HG03175 (cell line): Measurements from ENCODE around the gene LEPR.
A peak's percentile ranks its signal among the peaks of the same experiment; 100 is the strongest.
"Not testable (repeated sequence)": the region's sequence is repeated elsewhere in the genome, so short reads cannot be mapped to it uniquely, and the experiment has no call there.

Experiments
- ATAC-seq: cut with Tn5 transposase; IDR thresholded peaks from one replicate; pipeline ENCODE4 v1.9.1; 2021; ENCODE audit warnings: mild to moderate bottlenecking, moderate library complexity; ENCODE audit not compliant: unreplicated experiment

The LEPR gene, protein sequence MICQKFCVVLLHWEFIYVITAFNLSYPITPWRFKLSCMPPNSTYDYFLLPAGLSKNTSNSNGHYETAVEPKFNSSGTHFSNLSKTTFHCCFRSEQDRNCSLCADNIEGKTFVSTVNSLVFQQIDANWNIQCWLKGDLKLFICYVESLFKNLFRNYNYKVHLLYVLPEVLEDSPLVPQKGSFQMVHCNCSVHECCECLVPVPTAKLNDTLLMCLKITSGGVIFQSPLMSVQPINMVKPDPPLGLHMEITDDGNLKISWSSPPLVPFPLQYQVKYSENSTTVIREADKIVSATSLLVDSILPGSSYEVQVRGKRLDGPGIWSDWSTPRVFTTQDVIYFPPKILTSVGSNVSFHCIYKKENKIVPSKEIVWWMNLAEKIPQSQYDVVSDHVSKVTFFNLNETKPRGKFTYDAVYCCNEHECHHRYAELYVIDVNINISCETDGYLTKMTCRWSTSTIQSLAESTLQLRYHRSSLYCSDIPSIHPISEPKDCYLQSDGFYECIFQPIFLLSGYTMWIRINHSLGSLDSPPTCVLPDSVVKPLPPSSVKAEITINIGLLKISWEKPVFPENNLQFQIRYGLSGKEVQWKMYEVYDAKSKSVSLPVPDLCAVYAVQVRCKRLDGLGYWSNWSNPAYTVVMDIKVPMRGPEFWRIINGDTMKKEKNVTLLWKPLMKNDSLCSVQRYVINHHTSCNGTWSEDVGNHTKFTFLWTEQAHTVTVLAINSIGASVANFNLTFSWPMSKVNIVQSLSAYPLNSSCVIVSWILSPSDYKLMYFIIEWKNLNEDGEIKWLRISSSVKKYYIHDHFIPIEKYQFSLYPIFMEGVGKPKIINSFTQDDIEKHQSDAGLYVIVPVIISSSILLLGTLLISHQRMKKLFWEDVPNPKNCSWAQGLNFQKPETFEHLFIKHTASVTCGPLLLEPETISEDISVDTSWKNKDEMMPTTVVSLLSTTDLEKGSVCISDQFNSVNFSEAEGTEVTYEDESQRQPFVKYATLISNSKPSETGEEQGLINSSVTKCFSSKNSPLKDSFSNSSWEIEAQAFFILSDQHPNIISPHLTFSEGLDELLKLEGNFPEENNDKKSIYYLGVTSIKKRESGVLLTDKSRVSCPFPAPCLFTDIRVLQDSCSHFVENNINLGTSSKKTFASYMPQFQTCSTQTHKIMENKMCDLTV

DNA sequence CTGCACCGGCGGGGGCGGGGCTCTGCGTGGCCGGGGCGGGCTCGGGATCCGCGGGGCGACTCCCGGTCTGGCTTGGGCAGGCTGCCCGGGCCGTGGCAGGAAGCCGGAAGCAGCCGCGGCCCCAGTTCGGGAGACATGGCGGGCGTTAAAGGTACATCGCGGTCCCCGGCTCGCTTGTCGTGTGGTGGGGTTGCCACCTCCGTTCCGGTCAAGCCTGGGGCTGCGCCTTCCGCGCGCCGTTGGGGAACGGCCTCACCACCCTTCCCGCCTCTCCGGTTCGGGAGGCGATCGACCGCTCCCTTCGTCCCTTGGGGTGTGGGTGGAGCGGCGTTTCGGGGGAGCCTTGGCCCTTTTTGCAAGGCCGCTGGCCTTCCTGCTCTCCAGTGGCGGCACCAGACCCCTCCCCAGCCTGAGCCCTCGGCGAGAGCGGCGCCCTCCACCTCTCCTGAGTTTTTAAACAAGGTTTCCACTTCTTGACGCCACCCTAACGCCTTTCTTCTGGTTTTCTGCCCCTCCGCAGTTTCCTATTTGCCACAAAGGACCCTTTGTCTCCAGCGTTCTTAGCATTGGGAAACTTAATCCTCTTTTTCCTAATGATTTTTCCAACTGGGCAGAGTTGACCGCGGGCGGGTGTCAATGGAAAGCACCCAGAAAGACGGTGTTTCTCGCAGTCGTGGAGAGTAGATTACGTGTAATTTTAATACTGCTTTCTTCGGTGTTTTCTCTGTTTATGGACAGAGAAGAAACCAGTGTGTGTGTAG lies at the start of gene LEPR, which contains the start of gene LEPROT:
LEPR (plus strand) TSS at position 79 of the 761 bp plus-strand sequence. CDS start 144,898 bp downstream, outside the sequence.
LEPROT (plus strand) TSS at position 79 of the 761 bp plus-strand sequence; CDS start at position 136, 57 bp downstream.
- ATAC-seq, result peak; percentile 7

DNA sequence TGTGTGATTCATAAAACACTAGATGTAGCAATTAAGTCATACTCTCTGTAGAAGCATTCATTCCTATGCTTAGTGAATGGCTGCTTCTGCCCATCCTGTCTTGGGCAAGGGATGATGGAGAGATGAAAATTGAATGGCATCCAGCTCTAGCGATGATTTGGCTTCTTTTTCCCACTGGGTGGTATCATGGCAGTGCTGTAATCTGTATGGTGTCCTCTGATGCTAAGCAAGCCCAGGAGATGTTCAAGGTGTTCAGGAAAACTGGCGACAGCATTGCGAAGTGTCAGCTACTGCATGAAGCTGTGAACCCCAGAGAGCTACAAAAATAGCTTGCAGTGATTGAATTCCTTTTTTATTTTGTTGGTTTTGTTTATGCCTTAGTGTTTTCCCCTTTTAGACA lies 48.9 kb upstream of the LEPR start:
- no peak for ATAC-seq

DNA sequence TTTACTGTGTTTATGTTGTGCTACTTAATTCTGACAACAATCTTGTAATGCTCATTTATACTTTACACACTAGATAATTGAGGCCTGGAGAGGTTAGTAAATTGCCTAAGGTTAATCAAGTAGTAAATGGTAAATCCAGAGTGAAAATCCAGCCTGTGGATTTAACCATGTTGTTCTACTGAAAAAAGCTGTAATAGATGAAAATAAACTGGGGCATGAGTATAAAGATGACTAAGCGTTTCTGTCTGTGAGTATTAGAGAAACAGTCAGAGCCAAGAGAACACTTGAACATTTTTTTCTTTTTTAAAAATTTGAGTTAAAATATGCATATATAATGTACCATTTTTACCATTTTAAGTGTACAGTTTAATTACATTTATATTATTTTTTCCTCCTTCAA lies 47.9 kb upstream of the LEPR start:
- ATAC-seq, result no peak

DNA sequence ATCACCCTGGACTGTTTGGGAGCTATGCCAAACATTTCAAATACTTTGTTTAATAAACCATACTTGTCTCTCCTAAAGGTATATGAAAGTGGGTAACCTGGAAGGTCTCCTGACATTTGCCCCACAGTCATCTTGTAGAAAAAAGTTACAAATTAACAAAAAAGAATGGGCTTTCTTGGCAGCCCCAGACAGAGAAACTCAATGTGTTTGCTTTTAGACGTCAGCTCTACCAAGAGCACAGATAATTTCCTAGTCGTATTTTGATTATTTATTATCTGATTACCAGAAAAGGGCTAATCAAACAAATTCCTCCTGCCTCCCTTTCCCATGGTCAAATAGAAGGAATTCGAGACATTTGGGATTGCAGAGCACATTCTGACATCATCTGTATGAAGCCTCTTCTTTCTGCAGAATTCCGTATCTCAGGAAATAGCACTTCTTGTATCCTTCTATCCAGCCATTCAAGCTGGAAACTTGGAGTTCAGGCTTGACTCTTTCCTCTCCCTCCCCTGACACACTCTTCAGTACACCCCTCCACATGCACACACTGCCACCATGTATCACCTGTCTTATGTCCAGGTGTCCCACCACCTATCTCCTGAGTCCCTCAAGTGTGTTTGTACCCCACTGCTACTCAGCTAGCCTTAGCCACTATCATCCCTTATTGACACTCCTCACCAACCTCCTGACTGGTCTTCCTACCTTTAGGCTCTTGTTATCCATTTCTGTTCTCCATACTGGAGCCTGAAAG lies 42.8 kb upstream of the LEPR start:
- no peak for ATAC-seq

DNA sequence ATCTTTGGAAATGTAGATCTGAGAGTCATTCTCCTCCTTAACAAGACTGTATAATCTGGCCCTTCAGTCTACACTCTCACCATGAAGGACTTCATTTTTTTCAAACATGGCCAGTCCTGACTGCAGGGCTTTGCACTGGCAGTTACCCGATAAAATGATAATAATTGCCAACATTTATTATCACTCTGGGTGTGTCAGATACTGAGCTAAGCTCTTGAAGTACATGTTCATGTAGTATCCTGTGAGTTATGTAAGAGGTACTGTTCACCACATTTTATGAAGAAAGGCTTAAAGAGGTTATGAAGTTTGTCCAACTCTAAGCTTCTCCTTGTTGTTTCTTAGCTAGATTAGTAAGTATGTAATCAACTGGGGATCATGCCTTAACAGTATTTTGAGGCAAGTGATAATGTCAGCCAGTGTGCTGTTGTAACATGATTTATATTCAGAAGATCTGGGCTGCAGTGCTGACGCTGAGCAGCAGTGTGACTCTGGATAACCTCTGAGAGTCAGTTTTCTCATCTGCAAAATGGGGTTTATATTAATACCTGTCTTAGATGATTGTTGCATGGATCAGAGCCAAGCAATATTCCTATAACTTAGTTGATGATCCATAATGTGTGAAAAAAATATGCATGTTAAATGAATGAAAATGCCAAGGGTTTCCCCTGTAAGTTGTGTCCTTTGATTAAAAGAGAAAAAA lies 42.1 kb upstream of the LEPR start:
- no peak for ATAC-seq

DNA sequence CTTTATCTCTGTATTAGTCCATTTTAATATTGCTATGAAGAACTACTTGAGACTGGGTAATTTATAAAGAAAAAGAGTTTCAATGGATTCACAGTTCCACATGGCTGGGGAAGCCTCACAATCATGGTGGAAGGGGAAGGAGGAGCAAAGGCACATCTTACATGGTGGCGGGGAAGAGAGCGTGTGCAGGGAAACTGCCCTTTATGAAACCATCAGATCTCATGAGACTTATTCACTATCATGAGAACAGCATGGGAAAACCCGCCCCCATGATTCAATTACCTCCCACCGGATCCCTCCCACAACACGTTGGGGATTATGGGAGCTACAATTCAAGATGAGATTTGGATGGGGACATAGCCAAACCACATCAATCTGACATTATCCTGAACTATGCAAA lies 36.0 kb upstream of the LEPR start:
- not testable (repeated sequence) for ATAC-seq

DNA sequence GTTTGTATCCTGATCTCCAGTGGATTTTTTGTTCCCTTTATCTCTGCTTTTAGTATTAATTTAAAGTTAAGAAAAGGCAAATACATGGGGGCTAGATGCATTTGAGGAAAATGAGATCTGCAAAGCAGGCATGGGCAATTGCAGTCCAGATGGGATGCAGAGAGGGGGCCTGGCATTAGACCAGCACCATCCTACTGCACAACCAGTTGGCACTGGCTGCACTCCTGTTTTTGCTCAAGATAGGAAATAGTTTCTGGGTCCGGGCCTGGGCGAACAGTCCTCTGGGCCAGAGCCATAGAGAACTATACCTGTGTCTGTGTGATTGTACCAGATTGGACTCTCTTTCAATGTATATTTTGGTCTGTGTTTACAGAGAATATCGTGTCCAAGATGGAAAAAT lies 34.0 kb upstream of the LEPR start:
- no peak for ATAC-seq

DNA sequence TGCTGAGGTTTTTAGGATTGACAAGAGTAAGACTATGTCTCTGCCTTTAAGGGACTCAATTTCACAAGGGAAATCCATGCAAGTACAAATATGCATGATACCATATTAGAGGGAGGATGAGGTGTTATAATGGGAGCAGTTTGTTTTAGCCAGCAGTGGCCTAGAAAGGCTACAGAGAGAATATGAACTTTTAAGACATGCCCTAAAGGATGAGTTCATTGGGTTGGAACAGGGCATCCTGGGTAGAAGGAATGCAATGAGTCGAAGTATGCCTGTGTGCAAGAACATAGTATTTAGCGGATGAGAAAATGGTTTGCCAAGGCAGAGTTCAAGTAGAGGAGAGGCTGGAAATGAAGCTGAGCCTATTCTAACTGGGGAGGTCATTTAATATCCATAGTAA lies 32.6 kb upstream of the LEPR start:
- ATAC-seq, result no peak

DNA sequence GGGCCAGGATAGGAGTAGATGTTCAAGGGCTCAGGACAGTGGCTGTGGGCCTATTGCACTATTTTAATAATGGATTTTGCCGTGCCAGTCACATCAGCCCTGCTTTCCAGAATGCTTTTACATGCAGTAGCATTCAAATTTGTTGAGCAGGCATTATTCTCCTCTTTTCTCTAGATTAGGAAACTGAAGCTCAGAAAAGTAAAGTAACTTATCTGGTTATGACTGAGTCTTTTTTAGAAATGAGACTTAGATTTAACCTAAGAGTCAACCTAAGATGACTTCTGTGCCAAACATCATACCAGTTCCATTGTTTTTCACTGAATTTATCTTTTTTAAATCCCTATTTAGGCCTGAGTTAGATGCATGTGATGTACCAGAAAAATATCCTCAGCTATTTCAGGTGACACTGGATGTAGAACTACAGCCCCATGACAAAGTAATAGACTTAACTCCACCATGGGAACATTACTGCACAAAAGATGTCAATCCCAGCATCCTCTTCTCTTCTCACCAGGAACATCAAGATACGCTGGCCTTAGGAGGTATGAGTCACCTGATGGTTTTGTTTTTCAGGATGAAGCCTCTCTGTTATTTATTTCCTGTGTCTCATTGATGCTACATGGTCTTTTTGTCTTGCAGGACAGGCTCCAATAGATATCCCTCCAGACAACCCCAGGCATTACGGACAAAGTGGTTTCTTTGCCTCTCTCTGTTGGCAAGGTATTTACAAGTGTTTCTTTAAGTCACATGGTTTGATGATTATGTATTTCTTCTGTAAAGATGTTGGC lies 31.4 kb upstream of the LEPR start:
- no peak for ATAC-seq

DNA sequence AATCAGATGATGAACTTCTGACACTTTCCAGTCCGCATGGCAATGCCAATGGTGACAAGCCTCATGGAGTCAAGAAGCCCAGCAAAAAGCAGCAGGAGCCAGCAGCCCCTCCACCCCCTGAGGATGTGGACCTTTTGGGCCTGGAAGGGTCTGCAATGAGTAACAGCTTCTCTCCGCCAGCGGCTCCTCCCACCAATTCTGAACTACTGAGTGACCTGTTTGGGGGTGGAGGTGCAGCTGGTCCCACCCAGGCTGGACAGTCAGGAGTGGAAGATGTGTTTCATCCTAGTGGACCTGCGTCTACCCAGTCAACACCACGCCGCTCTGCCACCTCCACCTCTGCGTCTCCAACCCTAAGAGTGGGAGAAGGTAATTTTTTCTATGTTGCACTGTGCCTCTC lies 28.0 kb upstream of the LEPR start:
- no peak for ATAC-seq

DNA sequence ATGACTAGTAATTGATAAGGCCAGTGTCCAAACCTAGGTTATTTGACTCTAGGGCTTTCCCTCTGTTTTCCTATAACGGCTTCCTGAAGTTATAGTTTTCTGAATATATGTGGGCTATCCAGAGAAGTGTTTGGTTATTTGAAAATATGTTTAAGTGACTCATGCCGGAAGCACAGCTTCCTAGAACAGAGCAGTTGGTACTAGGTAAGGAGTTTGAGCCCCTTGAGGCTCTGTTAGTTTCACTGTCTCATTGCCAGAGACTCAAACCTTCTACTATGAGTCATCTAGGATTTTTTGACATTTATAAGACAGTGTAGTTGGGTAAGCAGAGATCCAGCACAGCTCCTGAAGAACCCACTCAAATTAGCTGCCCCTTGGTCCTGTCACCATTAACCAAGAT lies 27.1 kb upstream of the LEPR start:
- ATAC-seq, result peak; percentile 97

DNA sequence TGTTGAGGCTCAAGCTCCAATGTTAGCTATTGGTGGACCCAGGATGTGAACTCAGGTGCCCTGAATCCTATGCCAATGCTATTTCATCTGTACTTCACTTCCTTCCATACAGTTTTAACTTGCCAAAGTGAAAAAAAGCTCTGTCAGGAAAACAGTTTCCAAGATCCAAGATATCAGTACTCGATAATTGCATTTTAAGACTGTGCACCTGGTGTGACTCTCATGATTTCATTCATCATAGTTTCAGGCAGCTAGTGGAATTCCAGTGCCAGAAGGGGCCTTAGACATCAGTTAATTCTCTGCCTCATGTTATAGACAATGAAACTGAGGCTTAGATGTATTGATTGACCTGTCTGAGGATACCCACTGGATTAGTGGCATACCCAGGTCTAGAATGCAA lies 26.5 kb upstream of the LEPR start:
- ATAC-seq, result no peak

DNA sequence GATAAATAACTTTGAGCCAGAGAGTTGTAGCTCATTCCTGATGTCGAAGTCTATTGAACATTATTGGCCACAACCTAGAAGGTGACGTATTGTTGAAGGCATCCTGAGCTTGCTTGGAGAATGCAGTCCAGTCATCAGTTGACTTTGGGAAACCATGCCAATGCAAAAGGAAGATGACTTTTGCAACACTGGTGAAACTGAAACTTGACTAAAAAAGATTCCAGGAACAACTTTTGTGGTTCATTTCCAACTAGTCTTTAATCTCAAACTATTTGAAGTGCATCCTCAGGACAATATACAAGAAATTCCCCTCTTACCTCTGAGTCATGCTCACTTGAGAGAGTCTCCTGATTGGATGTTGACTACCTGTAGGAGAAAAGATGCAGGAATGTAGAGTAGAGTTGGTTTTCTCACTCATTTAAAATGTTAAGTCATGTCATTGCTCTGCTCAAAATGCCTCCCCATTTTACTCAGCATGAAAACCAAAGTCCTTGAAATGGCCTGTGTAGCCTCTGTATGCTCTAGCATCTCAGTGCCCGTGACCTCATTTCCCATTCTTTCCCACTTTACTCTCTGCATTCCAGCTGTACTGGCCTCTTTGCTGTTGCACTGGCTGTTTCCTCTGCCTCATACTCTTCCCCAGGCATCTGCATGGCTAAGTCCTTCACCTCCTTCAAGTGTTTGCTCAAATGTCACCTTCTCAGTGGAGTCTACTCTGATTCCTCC lies 24.4 kb upstream of the LEPR start:
- no peak for ATAC-seq

DNA sequence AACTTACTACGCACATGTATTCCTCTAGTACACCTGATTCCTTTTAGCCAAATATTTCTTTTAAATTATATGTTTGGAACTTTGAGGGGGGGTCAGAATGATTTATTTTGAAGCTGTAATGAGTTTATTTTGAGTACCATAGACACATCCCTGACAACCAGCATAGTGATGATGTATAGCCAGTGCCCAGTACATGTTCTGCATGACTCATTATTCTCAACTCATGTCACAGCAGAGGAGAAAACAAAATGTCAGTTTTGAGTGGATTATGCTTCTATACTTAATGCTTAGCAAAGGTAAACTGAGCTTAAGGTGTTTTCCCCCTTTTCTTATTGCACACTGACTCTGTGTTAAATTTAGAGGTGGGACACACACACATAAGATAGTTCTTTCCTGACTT lies 22.4 kb upstream of the LEPR start:
- ATAC-seq, result no peak

DNA sequence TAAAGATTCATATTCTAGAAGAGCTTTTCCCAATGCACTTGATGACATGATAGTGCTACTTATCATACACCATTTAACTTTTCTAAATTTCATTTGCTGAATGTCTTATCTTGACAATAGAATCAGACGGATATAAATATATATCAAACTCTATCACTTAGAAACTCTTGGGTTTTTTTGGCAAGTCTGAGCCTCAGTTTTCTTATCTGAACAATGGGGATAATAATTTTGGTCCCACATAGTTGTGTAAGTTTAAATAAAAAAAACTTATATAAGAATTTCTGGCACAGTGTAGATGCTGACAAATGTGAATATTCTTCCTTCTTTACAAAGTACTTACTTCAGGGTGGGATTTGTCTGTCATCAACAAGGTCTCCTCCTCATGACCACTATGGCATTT lies 21.5 kb upstream of the LEPR start:
- ATAC-seq, result no peak

DNA sequence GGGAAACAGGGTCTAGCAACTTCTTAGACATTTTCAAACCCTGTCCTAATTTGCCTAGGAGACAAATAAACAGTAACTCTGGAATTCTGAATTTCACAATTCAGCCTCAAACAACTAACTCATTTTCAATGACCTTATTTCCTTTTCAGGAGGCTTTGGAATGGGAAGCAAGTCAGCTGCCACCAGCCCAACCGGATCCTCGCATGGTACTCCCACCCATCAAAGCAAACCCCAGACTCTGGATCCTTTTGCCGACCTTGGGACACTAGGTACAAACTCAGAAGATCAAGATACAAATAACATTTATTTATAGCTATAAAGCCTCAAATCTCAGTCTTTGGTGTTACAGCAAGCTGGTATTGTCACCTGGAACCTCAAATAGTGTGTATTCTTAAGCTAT lies 18.9 kb upstream of the LEPR start:
- no peak for ATAC-seq

DNA sequence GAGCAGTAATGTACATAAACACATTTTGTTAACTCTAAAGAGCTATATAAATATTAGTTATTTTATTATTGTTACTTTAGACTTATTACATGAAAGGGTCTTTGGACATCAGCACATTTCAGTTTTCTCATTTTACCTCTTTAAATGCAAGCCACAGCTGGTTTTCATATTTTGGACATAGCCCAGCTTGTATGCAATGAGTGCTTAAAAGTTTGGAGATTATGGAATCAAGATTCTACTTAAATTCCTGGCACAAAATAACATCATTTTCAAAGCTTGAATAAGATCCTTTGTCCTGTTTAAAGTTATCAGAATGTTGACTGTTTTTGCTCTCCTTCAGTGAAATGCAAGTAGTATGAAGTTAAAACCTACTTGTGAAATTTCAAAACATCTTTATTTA lies 15.5 kb upstream of the LEPR start:
- no peak for ATAC-seq

DNA sequence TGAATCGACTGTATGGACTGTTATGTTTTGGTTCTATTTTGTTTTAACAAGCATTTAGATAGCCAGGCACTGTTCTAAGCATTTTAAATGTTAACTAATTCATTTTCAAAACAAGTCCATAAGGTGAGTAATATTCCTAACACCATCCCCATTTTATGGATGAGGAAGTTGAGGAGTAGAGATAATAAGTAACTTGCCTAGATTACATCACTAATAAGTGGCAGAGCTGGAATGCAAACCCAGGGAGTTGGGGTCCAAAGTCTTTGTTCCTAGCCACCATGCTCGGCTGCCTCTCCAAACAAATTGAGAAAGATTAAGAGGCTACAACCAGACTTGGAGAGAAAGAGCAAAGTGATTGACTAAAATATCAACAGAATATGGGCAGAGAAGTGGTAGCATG lies 12.6 kb upstream of the LEPR start:
- ATAC-seq, result no peak
